K562 (cell line): ENCODE data around the gene NTM.

Source experiments
- CTCF ChIP-seq, 3 experiments: IDR thresholded peaks in 2 of 3; conservative IDR thresholded peaks in 1 of 3; 2 replicates each; pipeline ENCODE4 v1.5.1; 2011 to 2012; ENCODE audit warnings: low read length in 3 of 3, mild to moderate bottlenecking in 3 of 3, control low read depth in 2 of 3, improper control_type of control experiment in 1 of 3, inconsistent platforms in 1 of 3, low read depth in 1 of 3, mixed read lengths in 1 of 3, moderate library complexity in 1 of 3; ENCODE audit not compliant: insufficient read depth in 2 of 3
- EP400 ChIP-seq: fragments of 450-650 bp; IDR thresholded peaks from 2 replicates; pipeline ENCODE4 v1.6.1; 2017; ENCODE audit warnings: antibody characterized with exemption, mild to moderate bottlenecking, moderate library complexity
- FOXA3 ChIP-seq, 2 experiments: fragments of 450-650 bp in 1 of 2; sonication (generic) in 1 of 2; formaldehyde crosslinking; IDR thresholded peaks in 1 of 2; conservative IDR thresholded peaks in 1 of 2; 2 replicates each; pipeline versions ENCODE4 v1.4.0 to v1.8.0; 2020 to 2022; ENCODE audit warnings: mild to moderate bottlenecking in 2 of 2, missing genetic modification reagents in 1 of 2
- TEAD2 ChIP-seq: fragments of 450-650 bp; IDR thresholded peaks from 2 replicates; pipeline ENCODE4 v1.6.1; 2016; ENCODE audit warnings: missing genetic modification characterization, control low read depth, missing compliant biosample characterization
- ZNF3 ChIP-seq: fragments of 250-450 bp; sonication (Bioruptor Pico); IDR thresholded peaks from 2 replicates; pipeline ENCODE4 v1.5.0; 2021; ENCODE audit warnings: mild to moderate bottlenecking, moderate library complexity

- TF ChIP-seq ZNF3 (CRISPR knock-in tag) (no peak), FOXA3 (CRISPR knock-in tag; conservative IDR thresholded peaks at IDR 0.05 in 1 of 2, IDR thresholded peaks at IDR 0.05 in 1 of 2) (no peak), EP400 (no peak), TEAD2 (no peak), CTCF (IDR thresholded peaks at IDR 0.05 in 2 of 3, conservative IDR thresholded peaks at IDR 0.05 in 1 of 3; ENCODE audit: insufficient read depth in 2 of 3, low read depth in 1 of 3, low read length in 3 of 3) (no peak)
These were observed 830.0 kb downstream of the NTM start for GRCh38 chr11:132200353-132200936.
